ENCODE measurements around the gene RAD51B. TPM values are rescaled to one million over a fixed set of nuclear protein-coding genes. Genes with fewer than 3 reads are reported as not detected.

RAD51B gene
- total and polyA plus RNA-seq, 9 donors = 21.6 to 70.1 (median 35.1) TPM

DNA sequence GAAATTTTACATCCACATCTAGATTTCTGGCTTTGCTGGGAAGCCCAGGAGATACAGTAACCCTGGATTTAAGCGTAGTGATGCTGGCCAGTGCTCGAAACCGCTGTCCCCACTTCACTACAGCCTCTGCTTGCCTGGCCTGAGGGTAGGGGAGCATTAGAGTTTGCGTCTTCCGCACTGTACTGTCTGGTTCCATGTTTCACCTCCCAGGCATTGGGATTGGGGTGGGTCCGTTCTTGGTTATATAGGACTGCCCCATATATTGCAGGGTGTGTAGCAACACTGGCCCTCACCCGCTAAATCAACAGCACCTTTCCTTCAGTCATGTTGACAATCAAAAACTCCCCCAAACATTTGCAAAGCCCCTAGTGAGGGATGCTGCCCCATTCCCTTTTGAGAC is 732.5 kb downstream of the RAD51B start:
- TF ChIP-seq EP300 (IDR thresholded peaks at IDR 0.05) (no peak), POLR2A (IDR thresholded peaks at IDR 0.05) (no peak)
- TF ChIP-seq, protein P1, sequence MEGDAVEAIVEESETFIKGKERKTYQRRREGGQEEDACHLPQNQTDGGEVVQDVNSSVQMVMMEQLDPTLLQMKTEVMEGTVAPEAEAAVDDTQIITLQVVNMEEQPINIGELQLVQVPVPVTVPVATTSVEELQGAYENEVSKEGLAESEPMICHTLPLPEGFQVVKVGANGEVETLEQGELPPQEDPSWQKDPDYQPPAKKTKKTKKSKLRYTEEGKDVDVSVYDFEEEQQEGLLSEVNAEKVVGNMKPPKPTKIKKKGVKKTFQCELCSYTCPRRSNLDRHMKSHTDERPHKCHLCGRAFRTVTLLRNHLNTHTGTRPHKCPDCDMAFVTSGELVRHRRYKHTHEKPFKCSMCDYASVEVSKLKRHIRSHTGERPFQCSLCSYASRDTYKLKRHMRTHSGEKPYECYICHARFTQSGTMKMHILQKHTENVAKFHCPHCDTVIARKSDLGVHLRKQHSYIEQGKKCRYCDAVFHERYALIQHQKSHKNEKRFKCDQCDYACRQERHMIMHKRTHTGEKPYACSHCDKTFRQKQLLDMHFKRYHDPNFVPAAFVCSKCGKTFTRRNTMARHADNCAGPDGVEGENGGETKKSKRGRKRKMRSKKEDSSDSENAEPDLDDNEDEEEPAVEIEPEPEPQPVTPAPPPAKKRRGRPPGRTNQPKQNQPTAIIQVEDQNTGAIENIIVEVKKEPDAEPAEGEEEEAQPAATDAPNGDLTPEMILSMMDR (IDR thresholded peaks at IDR 0.05) = no peak
- DNase-seq = no peak
- 96 to 99% (median 97%) methylated on average over 7 of the region's 7 CpGs for WGBS, 3 donors
- intact Hi-C loops (cut with DNase I) = loop anchor here in 1 of 4 donors (10.0 kb wide), 1 partner anchor 113 kb away; no protein-coding TSS in a partner anchor
- Histone ChIP-seq H3K4me3 (no peak overlapping the region), H3K4me1 (ENCODE audit: insufficient read depth) (peaks cover 32% of the 10 kb centered on the region), H3K27me3 (no peaks in the 10 kb centered on the region), H3K36me3 (no peaks in the 10 kb centered on the region), H3K27ac (no peak overlapping the region), H3K9me3 (no peaks in the 10 kb centered on the region)

- intact Hi-C loops (cut with DNase I) = loop anchor here in 1 of 4 donors (10.0 kb wide), 1 partner anchor 112 kb away; no protein-coding TSS in a partner anchor
- Histone ChIP-seq H3K4me3 (no peak overlapping the region), H3K27me3 (no peaks in the 10 kb centered on the region), H3K4me1 (ENCODE audit: insufficient read depth) (peaks cover 29% of the 10 kb centered on the region), H3K27ac (no peak overlapping the region), H3K9me3 (no peaks in the 10 kb centered on the region), H3K36me3 (no peaks in the 10 kb centered on the region)
- TF ChIP-seq EP300 (IDR thresholded peaks at IDR 0.05) = no peak
- TF ChIP-seq, protein P1 (IDR thresholded peaks at IDR 0.05) = no peak
- TF ChIP-seq POLR2A (IDR thresholded peaks at IDR 0.05) = no peak
- DNase-seq = no peak
- WGBS, 3 donors = 59 to 79% (median 72%) methylated on average over 2 of the region's 2 CpGs
These were observed 733.0 kb downstream of the RAD51B start for GRCh38 chr14:68552602-68553001.

DNA sequence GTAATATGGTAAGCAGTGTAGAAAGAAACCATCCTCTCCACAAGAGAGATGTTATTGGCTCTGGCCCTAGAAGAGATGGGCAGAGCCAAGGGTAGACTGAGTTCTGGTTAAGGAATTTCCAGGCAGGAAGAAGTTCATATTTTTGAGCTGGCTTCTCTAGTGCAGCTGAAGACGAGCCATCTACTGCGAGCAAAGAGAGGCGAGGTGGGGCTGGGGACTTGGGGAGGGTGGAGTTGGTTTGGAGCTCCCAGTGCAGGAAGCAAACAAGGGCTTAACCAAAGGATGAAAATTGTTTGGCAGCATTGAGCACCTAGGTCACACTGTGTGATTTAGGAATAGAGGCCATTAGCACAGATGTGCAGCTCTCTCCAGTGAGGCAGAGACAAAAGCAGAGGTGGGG is 733.7 kb downstream of the RAD51B start:
- WGBS, 3 donors = 48 to 87% (median 77%) methylated on average over 3 of the region's 3 CpGs
- Histone ChIP-seq H3K36me3 (no peaks in the 10 kb centered on the region), H3K4me1 (ENCODE audit: insufficient read depth) (peaks cover 24% of the 10 kb centered on the region), H3K9me3 (no peaks in the 10 kb centered on the region), H3K4me3 (no peak overlapping the region), H3K27ac (no peak overlapping the region), H3K27me3 (no peaks in the 10 kb centered on the region)
- no peak for DNase-seq
- TF ChIP-seq EP300 (IDR thresholded peaks at IDR 0.05) = no peak
- TF ChIP-seq POLR2A (IDR thresholded peaks at IDR 0.05) = no peak
- TF ChIP-seq, protein P1 (IDR thresholded peaks at IDR 0.05) = no peak
- intact Hi-C loops (cut with DNase I) = loop anchor here in 1 of 4 donors (10.0 kb wide), 1 partner anchor 111 kb away; no protein-coding TSS in a partner anchor

DNA sequence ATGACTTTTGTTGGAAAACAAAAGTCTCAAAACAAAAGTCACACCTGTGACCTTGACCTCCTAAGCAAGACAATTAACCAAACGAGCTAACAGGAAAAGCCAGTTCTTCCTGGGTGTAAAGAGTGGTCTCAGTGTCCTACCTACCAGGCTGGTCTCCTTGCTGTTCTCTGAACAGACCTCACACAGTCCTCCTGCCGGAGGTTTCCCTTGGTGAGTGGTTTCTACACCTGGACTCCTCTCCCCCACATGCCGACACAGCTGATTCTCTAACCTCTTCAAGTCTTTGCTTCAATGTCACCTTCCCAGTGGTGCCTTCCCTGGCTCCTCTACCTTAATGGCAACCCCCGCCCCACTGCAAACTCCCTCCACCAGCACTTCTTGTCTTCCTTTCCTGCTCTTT is 734.7 kb downstream of the RAD51B start:
- Histone ChIP-seq H3K36me3 (no peaks in the 10 kb centered on the region), H3K4me1 (ENCODE audit: insufficient read depth) (peaks cover 16% of the 10 kb centered on the region), H3K27me3 (no peaks in the 10 kb centered on the region), H3K4me3 (no peak overlapping the region), H3K9me3 (no peaks in the 10 kb centered on the region), H3K27ac (no peak overlapping the region)
- TF ChIP-seq EP300 (IDR thresholded peaks at IDR 0.05) = no peak
- no peak for TF ChIP-seq POLR2A (IDR thresholded peaks at IDR 0.05)
- TF ChIP-seq, protein P1 (IDR thresholded peaks at IDR 0.05) = no peak
- DNase-seq = no peak
- 81 to 90% (median 86%) methylated on average over 4 of the region's 4 CpGs for WGBS, 3 donors
- intact Hi-C loops (cut with DNase I) = loop anchor here in 1 of 4 donors (10.0 kb wide), 1 partner anchor 111 kb away; no protein-coding TSS in a partner anchor

Measured in ovary (tissue), 9 donors.